SW 1271 (cell line): Measurements from ENCODE around the gene PEX7.
"Not testable (repeated sequence)": the region's sequence is repeated elsewhere in the genome, so short reads cannot be mapped to it uniquely, and the experiment has no call there.

Experiments used
- DNase-seq, 2 experiments: peaks; one replicate each; lab custom pipeline; 2025; lab: John Stamatoyannopoulos, UW

The PEX7 gene

GRCh38 chr6:136950436-136951126 lies 128.2 kb downstream of the PEX7 start:
- DNase-seq: no peak

GRCh38 chr6:136952714-136953260 lies 130.4 kb downstream of the PEX7 start:
- DNase-seq: no peak

GRCh38 chr6:136955123-136955522 lies 132.7 kb downstream of the PEX7 start:
- DNase-seq: no peak

GRCh38 chr6:136956590-136957544 lies 134.5 kb downstream of the PEX7 start:
- DNase-seq: no peak

- no peak for DNase-seq
Measured at GRCh38 chr6:136958168-136958567, 135.8 kb downstream of the PEX7 start.

GRCh38 chr6:136959471-136959891 lies 137.1 kb downstream of the PEX7 start:
- no peak for DNase-seq

GRCh38 chr6:136959935-136960334 lies 137.5 kb downstream of the PEX7 start:
- DNase-seq: not testable (repeated sequence)

GRCh38 chr6:136960781-136961180 lies 138.4 kb downstream of the PEX7 start:
- DNase-seq: no peak

GRCh38 chr6:136961848-136962247 lies 139.5 kb downstream of the PEX7 start:
- no peak for DNase-seq

- DNase-seq: no peak
Measured at GRCh38 chr6:136962661-136963060, 140.3 kb downstream of the PEX7 start.

- DNase-seq: no peak
Measured at GRCh38 chr6:136963259-136963658, 140.9 kb downstream of the PEX7 start.
